CD4-positive, alpha-beta T cell treated with Interleukin-6 for 4 hours (primary cell): ENCODE measurements around the gene ZSCAN25.
A peak's percentile ranks its signal among the peaks of the same experiment; 100 is the strongest.
"Not testable (repeated sequence)": the region's sequence is repeated elsewhere in the genome, so short reads cannot be mapped to it uniquely, and the experiment has no call there.

Experiments
- DNase-seq: peaks from one replicate; pipeline ENCODE4 v3.0.0-alpha.2; 2020; ENCODE audit warnings: mixed read lengths

The ZSCAN25 gene

GRCh38 chr7:99618726-99619125 is 2.0 kb downstream of the ZSCAN25 start:
- DNase-seq = no peak

GRCh38 chr7:99619571-99620130 is 2.9 kb downstream of the ZSCAN25 start:
- no peak for DNase-seq

GRCh38 chr7:99621271-99621670 is 4.5 kb downstream of the ZSCAN25 start:
- DNase-seq = no peak

GRCh38 chr7:99622596-99622995 is 5.8 kb downstream of the ZSCAN25 start:
- DNase-seq = no peak

- DNase-seq = no peak
These were observed 6.4 kb downstream of the ZSCAN25 start for GRCh38 chr7:99623091-99623693.

- DNase-seq = peak; percentile 21
These were observed 7.1 kb downstream of the ZSCAN25 start for GRCh38 chr7:99623702-99624447.

- DNase-seq = peak; percentile 74
These were observed 7.7 kb downstream of the ZSCAN25 start for GRCh38 chr7:99624484-99624883.

- DNase-seq = no peak
These were observed 8.6 kb downstream of the ZSCAN25 start for GRCh38 chr7:99625321-99625720.

- no peak for DNase-seq
These were observed 9.2 kb downstream of the ZSCAN25 start for GRCh38 chr7:99625961-99626360.

- DNase-seq = no peak
These were observed 9.9 kb downstream of the ZSCAN25 start for GRCh38 chr7:99626661-99627060.

GRCh38 chr7:99627513-99627912 is 10.8 kb downstream of the ZSCAN25 start:
- DNase-seq = no peak

- DNase-seq = no peak
These were observed 12.0 kb downstream of the ZSCAN25 start for GRCh38 chr7:99628471-99629465.

- DNase-seq = no peak
These were observed 12.9 kb downstream of the ZSCAN25 start for GRCh38 chr7:99629643-99630042.

- no peak for DNase-seq
These were observed 14.8 kb downstream of the ZSCAN25 start for GRCh38 chr7:99631295-99632109.

- DNase-seq = not testable (repeated sequence)
These were observed 20.7 kb downstream of the ZSCAN25 start for GRCh38 chr7:99637414-99637813.

- DNase-seq = no peak
These were observed 22.0 kb downstream of the ZSCAN25 start for GRCh38 chr7:99638731-99639130.

- no peak for DNase-seq
These were observed 22.5 kb downstream of the ZSCAN25 start for GRCh38 chr7:99639267-99639666.

- DNase-seq = no peak
These were observed 25.3 kb downstream of the ZSCAN25 start for GRCh38 chr7:99642027-99642426.

GRCh38 chr7:99643464-99643863 is 26.7 kb downstream of the ZSCAN25 start:
- DNase-seq = no peak

GRCh38 chr7:99644431-99644830 is 27.7 kb downstream of the ZSCAN25 start:
- DNase-seq = no peak

- no peak for DNase-seq
These were observed 28.8 kb downstream of the ZSCAN25 start for GRCh38 chr7:99645590-99645989.

- no peak for DNase-seq
These were observed 32.1 kb downstream of the ZSCAN25 start for GRCh38 chr7:99648843-99649242.
